ENCODE data around the gene ITGB6.
A peak's percentile ranks its signal among the peaks of the same experiment; 100 is the strongest.

ITGB6 gene

DNA sequence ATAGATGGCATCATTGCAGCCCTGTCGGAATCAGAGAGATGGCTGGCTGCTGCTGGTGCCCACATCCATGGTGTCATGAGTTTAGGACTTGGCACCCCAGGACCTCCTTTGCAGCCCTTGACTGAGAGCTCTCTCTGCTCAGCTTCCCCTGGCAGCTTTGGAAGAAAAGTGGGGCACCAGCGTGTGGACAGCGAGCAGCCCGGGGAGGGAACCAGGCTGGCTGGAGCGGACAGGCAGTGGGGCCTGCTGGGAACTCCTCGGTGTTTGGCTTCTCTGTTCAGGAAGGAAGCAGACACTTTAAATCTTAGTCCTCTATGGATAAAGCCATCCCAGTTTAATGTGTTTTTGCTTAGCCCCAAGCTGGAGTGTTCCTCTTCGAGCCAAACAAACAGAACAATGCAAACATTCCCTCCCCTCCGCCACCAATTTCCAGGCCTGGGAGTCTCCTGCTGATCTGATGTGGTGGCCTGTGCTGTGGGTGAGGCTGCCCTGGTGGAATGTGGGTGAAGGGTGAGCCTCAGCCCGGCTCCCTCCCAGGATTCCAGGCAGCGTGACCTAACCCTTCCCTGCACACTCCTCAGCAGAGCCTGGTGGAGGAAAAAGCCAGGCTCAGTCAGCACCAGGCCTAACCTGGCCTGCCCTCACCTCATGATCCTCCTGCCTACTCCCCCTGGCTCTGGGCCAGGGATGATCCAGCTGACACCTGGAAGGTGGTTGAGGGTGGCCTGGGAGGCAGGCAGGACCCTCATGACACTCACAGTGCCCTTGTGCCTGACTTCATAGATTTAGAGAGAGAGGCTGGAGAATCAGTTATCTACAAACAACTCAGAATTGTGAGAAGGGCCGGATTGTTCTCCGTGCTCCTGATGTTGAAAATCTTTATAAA lies 21.6 kb upstream of the ITGB6 start:
- no peak for DNase-seq (ENCODE audit: low read depth in 2 of 2)

DNA sequence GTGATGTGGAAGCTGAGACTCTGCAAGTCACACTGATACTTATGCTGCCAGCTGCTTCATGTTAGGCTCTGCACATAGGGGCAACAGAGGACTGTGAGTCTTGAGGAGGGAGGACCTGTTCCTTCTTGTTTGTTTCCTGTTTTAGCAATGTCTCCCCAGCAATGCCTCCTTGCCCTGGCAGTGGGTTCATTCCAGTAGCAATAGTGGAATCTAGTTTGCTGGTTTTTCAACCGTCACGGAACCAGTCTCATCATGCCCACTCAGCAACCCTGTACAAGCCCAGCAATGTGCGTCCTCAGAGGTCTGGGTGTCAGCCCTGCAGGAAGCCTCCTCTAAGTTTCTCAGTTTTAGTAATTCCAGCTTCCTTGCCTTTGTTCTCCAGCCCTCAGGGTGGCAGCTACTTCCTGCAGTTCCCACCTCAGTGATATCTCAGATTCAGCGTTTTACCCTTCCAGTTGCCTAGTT lies 20.5 kb upstream of the ITGB6 start:
- DNase-seq (ENCODE audit: low read depth in 2 of 2): peak in 1 of 2 experiments; percentile 28

GRCh38 chr2:160220026-160220425 lies 20.0 kb upstream of the ITGB6 start:
- no peak for DNase-seq (ENCODE audit: low read depth in 2 of 2)

DNA sequence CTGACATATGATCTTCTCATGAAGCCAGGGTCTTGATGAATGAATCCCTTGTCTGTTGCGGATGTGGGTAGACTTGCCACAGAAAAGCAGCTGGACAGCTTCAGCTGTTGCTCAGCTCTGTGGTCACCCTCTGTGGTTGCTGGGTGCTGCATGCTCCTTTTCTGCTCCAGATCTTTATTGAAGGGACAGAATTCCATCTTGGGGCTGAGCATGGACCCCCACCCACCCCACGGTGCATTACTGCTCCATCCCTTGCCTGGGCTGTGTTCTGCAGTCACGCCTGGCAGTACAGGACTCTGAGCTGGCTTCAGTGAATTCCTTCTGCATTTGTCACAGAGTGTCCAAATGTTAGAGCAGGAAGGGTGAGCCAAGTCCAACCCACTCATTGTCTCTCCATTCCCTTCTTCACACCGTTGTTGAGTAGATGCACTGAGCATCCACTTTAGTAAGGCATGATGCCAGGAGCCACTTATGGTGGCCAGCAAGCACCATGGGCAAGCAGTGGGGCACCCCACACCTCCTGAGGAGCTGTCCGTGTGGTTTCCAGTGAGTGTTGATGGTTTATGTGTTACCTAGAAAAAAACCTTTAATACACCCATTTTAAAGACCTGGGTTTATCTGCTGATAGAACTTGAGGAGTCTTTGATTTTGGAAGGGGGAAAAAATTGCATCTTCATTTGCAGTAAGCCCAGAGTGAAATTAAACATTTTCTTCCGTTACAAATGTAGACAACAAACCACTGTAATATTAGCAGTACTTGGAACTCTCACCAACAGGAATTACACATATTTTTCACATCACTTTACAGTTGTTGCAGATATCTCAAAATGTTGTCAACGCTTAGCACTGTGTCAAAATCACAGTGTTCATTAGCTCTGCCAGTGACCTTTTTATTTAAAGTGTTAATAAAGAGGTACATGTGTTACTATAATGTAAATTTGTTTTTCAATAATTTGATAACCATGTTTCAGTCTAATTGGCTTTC lies 14.7 kb upstream of the ITGB6 start:
- no peak for DNase-seq (ENCODE audit: low read depth in 2 of 2)

GRCh38 chr2:160213511-160213910 lies 13.4 kb upstream of the ITGB6 start:
- no peak for DNase-seq (ENCODE audit: low read depth in 2 of 2)

GRCh38 chr2:160210599-160211138 lies 10.6 kb upstream of the ITGB6 start:
- peak; percentile 46 to 72 for DNase-seq (ENCODE audit: low read depth in 2 of 2)

DNA sequence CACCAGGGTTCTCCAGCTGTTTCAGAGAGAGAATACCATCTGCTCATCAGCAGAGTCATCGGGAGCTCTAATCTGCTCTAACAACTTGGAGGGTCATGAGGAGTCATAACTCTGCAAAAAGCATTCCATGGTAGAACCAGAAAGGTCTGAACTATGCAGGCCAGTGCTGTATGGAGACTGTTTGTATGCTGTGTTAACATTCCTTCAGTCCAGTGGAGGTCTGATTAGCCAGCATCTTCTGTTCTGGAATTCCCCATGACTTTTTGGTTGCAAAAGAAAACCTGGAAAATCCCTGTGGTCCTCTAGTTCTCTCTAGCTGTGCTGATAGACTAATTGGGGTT lies 9.4 kb upstream of the ITGB6 start:
- DNase-seq (ENCODE audit: low read depth in 2 of 2): no peak

DNA sequence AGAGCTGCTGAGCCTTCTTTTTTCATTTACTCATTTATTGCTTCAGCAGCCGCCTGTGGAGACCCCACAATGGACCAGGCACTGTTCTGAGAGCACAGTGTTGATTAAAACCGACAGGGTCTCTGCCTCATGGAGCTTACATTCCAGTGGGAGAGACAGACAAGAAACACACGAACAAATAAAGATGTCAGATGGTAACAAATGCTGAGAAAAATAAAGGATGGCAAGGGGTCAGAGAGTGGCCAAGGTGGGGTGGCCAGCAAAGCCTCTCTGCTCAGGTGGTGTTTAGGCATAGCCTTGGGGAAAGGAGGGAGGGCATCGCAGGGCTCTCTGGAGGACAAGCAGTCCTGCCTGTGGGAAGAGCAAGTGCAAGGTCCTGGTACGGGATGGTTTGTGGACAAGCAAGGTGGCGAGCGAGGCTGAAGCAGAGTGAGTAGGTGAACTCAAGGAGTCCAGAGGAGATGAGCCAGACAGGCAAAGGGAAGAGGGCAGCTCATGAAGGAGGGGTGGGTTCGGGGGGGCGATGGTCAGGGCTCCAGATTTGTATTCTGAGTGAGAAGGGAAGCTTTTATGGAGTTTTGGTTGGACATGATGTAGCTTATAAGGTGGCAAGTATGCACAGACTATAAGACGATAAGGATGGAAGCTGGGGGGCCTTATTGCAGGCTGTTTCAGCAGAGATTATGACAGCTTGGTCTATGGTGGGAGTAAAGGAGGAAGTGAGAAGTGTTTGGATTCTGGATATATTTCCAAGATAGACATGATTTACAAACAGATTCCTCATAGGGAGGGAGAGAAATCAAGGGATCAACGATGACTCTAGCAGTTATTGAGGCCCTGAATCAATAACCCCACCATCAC lies 8.8 kb upstream of the ITGB6 start:
- DNase-seq (ENCODE audit: low read depth in 2 of 2): no peak

GRCh38 chr2:160207804-160208654 lies 8.0 kb upstream of the ITGB6 start:
- no peak for DNase-seq (ENCODE audit: low read depth in 2 of 2)

DNA sequence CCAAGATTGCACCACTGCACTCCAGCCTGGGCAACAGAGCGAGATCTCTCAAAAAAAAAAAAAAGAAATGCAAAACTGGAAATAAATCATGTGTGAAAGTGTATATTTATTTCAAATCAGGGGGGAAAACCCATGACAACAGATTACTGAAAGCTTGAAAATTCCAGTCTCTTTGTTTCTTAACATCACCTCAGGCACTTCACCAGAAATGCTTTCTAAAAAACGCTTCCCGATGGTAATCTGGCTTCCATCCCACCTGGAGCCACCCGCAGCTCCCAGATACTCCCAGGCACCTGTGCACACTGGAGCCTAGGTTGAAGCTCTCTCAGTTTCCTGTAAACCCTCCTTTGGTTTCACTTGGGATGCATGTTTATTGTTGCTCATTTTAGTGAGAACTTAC lies 7.2 kb upstream of the ITGB6 start:
- no peak for DNase-seq (ENCODE audit: low read depth in 2 of 2)

DNA sequence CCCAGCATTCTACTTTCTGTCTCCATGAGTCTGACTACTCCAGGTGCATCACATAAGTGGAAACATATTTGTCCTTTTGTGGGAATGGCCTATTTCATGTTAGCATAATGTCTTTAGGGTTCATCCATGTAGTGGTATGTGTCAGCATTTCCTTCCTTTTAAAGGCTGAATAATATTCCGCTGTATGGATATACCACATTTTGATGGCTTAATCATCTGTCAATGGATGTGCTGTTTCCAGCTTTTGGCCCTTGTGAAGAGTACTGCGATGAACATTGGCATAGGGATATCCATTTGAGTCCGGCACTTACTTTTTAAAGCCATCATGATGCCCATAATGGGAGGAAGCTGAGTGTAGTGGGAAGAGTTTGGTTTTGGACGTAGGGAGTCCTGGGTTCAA lies 6.4 kb upstream of the ITGB6 start:
- no peak for DNase-seq (ENCODE audit: low read depth in 2 of 2)

GRCh38 chr2:160205505-160205904 lies 5.4 kb upstream of the ITGB6 start:
- no peak for DNase-seq (ENCODE audit: low read depth in 2 of 2)

GRCh38 chr2:160203422-160203821 lies 3.4 kb upstream of the ITGB6 start:
- no peak for DNase-seq (ENCODE audit: low read depth in 2 of 2)

DNA sequence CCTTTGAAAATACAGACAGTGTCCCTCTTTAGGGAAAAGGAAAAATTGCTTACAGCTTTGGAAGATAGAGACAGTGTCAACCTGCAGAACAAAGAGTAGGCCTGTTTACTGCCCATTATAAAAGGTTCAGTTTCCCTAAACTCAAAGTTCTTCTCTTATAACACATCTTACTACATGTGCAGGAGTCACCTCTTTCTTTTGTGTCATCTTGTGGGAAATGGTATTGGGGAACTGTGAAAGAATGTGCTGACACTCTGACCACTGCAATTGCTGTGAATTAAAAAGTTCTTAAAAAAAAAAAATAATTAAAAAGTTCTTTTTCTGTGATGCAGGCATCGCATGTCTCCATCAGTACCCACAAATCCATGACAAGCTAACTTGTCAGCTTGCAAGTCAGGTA lies 2.9 kb upstream of the ITGB6 start:
- no peak for DNase-seq (ENCODE audit: low read depth in 2 of 2)

DNA sequence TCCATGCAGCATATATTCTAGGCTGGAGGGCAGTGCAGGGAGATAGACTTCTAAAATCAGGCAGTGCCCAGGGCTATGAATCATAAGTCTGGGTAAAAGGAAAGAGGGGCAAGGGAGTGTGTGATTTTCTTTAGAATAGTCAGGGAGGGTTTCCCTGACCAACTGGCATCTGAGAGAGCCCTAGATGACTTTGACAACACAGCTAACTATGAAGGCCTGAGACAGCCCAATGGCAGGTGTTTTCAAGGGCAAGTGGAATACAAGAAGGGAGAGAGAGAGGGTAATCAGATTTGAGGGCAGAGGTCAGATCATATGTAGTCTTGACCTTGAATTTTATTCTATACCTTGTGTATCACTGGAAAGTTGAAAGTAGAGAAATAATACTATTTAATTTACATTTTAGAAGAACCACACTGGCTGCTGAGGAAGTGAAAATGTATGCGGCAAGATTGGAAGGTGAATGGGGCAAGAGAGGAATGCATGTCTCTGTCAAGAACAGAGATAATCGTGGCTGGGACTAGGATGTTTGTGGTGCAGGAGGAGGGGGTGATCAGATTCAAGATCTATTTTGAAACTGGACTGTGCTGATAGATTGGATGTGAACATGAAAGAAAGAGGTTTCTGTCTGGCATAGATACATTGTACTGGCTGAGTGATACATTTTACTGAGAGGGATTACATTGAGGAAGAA lies 1.9 kb upstream of the ITGB6 start:
- no peak for DNase-seq (ENCODE audit: low read depth in 2 of 2)

- no peak for DNase-seq (ENCODE audit: low read depth in 2 of 2)
Observed at GRCh38 chr2:160200921-160201320, 849 bp upstream of the ITGB6 start.

GRCh38 chr2:160199053-160199452 lies 1.0 kb downstream of the ITGB6 start:
- no peak for DNase-seq (ENCODE audit: low read depth in 2 of 2)

GRCh38 chr2:160197587-160197986 lies 2.5 kb downstream of the ITGB6 start:
- no peak for DNase-seq (ENCODE audit: low read depth in 2 of 2)

DNA sequence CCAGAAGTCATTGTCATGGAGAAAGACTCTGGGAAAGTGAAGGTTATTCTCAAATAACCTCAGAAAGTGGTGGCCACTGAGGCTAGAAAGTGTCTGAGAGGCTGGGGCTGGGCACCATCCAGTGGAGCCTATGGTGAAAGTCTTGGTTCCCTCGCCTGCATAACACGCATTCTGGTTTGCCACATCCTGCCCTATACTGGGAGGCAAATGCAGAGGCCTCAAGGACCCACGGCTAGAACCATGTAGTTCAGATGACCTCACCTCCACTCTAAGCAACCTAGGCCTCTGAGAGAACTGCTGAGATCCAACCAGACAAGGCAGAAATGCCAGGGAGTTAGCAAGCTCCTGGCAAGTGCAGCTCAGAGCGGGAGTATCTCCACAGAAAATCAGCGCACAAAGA lies 5.1 kb downstream of the ITGB6 start:
- DNase-seq (ENCODE audit: low read depth in 2 of 2): no peak

DNA sequence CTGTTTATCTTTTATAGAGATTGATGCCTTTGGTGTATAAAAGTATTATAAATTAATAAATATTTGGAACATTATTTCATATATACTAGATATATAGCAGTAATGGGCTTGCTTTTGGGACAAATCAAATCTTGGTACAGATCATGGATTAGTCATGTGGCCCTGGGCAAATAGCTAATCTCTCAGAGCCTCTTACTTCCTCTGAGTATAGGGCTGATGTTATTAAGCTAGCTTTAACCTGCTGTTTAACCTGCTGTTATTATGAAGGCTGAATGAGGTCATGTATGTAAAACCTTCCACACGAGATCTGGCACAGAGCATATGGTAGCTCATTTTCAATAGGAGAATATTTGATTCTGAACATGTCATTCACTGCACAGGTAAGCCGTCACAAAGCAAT lies 5.7 kb downstream of the ITGB6 start:
- DNase-seq (ENCODE audit: low read depth in 2 of 2): no peak
